Panc1 (cell line): ENCODE results near the gene TALDO1. TPM values are rescaled to one million over a fixed set of nuclear protein-coding genes. Genes with fewer than 3 reads are reported as not detected.

Source experiments
- ATAC-seq: fragments of 200-7000 bp; cut with Tn5 transposase; 2 replicates; pipeline ENCODE4 v1.9.1; 2020; ENCODE audit warnings: mild to moderate bottlenecking, moderate library complexity
- BruUV-seq: library from RNA; stranded (reverse); fragments of 400-500 nt; replicated peaks from 2 replicates; lab custom pipeline; 2021; lab: Mats Ljungman, UMichigan
- CTCF ChIA-PET: fragments of 300-600 bp; sonication (Branson Sonifier 250); formaldehyde crosslinking; loops from one replicate; lab custom pipeline; 2022; ENCODE audit warnings: antibody characterized with exemption; lab: Charles Lee
- POLR2A ChIA-PET: fragments of 300-600 bp; sonication (Branson Sonifier 250); formaldehyde crosslinking; loops from one replicate; lab custom pipeline; 2022; ENCODE audit warnings: antibody characterized with exemption; lab: Charles Lee
- DNase-seq: peaks from one replicate; pipeline ENCODE4 v3.0.0-alpha.2; 2010; ENCODE audit warnings: low read depth, low spot score
- H3K27ac ChIP-seq: 2 replicates; pipeline ENCODE4 v1.5.1; 2011; ENCODE audit warnings: mild to moderate bottlenecking, low read length, inconsistent platforms
- H3K27me3 ChIP-seq: fragments of 200-500 bp; sonication (Bioruptor generic); 2 replicates; pipeline ENCODE4 v1.6.0; 2014; ENCODE audit warnings: low read length, inconsistent platforms; ENCODE audit not compliant: control insufficient read depth, insufficient read depth
- H3K36me3 ChIP-seq: fragments of 200-500 bp; sonication (Bioruptor generic); 2 replicates; pipeline ENCODE4 v1.5.1; 2014; ENCODE audit warnings: inconsistent platforms, mild to moderate bottlenecking, low read length, moderate library complexity; ENCODE audit not compliant: control insufficient read depth, insufficient read depth
- H3K4me1 ChIP-seq: 2 replicates; pipeline ENCODE4 v1.5.1; 2011; ENCODE audit warnings: inconsistent platforms, mild to moderate bottlenecking, low read length, moderate library complexity; ENCODE audit not compliant: control insufficient read depth, insufficient read depth
- H3K4me3 ChIP-seq, 2 experiments: 2 replicates each; pipeline ENCODE4 v1.5.1; 2011 to 2012; ENCODE audit warnings: low read depth in 2 of 2, low read length in 2 of 2, mild to moderate bottlenecking in 2 of 2, inconsistent platforms in 1 of 2, moderate library complexity in 1 of 2
- H3K9me3 ChIP-seq: fragments of 200-500 bp; sonication (Bioruptor generic); 2 replicates; pipeline ENCODE4 v1.5.1; 2014; ENCODE audit warnings: low read depth, mild to moderate bottlenecking, inconsistent platforms, low read length, moderate library complexity; ENCODE audit not compliant: control insufficient read depth, insufficient read depth
- POLR2AphosphoS5 ChIP-seq: IDR thresholded peaks from 2 replicates; pipeline ENCODE4 v1.6.1; 2012; ENCODE audit warnings: mild to moderate bottlenecking, low read depth, low read length, moderate library complexity
- SIN3A ChIP-seq: IDR thresholded peaks from 2 replicates; pipeline ENCODE4 v1.6.1; 2012; ENCODE audit warnings: low read depth, mild to moderate bottlenecking, low read length, moderate library complexity, borderline replicate concordance; ENCODE audit not compliant: insufficient read depth
- TCF7L2 ChIP-seq: IDR thresholded peaks from 2 replicates; pipeline ENCODE4 v1.6.1; 2011; ENCODE audit warnings: mild to moderate bottlenecking, low read depth, low read length, inconsistent platforms
- in situ Hi-C: cut with HindIII; loops from 2 replicates; pipeline ENCODE4 v1.10.0; 2016; ENCODE audit warnings: low sequenced_read_pairs, low pct_unique_long_range_greater_than_20kb
- intact Hi-C: fragments of 100-400 bp; cut with micrococcal nuclease; formaldehyde crosslinking; loops from one replicate; pipeline ENCODE4 v1.10.0; 2022; ENCODE audit not compliant: unreplicated experiment
- total RNA-seq: library from RNA; stranded (reverse); gene quantifications from one replicate; pipeline ENCODE4 v1.2.1, GENCODE V29; 2021; ENCODE audit not compliant: unreplicated experiment
- TF ChIP-seq, protein P1 (sequence below), 2 experiments: IDR thresholded peaks; 2 replicates each; pipeline ENCODE4 v1.6.1; 2011 to 2012; ENCODE audit warnings: low read depth in 2 of 2, control low read depth in 1 of 2, low read length in 1 of 2, mild to moderate bottlenecking in 1 of 2, moderate library complexity in 1 of 2; ENCODE audit not compliant: insufficient read depth in 1 of 2
- TF ChIP-seq, protein P2 (sequence below): fragments of 450-650 bp; IDR thresholded peaks from 2 replicates; pipeline ENCODE4 v1.5.1; 2017; ENCODE audit warnings: mild to moderate bottlenecking

TALDO1 gene
- total RNA-seq, 1 experiment from 2014 or later, result 257 TPM

DNA sequence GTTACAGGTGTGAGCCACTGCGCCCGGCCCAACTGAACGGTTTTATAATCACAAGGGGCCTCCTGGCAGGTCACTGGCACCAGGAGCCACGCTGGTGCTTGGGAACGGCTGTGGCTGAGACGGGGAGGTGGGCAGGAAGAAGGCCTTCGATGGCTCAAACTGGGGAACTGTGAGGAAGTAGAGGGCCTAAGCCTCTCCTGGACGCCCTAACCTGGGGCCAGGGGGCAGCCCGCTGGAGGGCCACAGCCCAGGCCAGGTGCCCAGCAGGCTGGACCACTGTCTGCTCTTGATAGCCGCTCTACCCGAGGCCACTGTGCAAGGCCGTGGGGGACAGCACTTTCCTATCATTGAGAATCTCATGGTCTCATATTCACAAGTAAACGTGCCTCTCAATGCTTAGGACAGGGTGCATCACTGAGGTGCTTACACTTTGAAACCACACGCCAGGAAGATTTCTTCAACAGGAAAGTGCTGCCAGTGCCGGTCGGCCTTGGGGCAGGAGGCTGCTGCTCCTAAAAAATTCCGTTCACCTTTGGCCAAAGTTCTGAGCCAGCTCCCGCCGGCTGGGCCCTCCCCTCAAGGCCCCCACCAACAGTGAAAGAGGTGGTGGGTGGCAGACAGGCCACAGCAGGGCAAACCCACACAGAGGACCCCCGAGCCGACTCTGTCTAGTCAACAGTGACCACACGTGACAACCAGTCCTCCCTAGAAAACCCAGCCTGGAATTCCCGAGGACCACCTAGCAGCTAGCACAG, 22.8 kb downstream of the TALDO1 start:
- BruUV-seq, result TSS peak; percentile 57
- CTCF ChIA-PET, result no interaction called here

DNA sequence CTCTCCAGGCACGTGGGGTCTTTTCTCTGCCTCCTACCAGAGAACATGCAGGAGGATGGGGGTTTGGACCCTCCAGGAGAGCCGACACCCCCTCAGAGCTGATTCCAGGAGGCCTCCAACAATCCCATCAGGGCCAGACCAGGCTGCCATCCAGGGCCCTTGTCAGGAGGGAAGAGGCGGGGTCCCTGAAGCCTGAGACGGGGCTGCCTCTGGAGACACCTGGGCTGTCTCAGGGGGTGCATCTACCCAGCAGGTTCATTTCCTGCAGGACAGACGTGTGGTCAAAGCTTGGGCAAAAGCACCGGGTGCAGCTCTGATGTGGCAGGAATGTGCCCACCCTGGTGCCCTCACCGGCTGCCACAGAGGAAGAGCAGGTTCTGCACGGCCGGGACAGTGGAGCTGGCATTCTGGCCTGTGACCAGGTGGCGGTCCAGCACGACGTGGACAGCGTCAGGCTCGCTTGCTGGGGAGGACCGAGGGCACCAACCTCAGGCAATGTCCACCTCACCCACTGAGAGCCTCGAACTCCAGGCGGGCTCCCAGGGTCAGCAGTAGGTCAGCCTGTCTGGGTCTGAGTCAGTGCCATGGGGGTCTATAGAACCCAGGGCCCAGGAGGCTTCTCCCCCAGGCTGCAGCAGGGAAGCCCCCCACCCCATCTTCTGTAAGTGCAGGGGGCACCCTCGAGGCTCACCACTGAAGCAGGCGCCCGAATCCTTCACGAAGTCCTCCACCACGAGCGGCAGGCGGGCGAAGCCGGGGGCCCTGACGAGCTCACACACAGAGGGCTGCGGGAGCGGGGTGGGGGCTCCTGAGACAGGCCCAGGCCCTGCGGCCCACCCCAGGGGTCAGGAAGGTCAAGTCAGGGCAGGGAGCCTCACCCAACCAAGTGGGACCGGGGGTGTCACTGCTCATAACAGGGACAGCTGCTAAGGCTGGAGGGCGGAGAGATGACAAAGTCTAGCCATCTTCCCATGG, 23.7 kb downstream of the TALDO1 start:
- in situ Hi-C loops, result no loop called here
- ChIA-PET POLR2A (no interaction called here), CTCF (no interaction called here)
- DNase-seq, result no peak
- ATAC-seq, result no peak
- intact Hi-C loops, result no loop called here
- TF ChIP-seq SIN3A (no peak), POLR2AphosphoS5 (no peak), TCF7L2 (no peak)
- TF ChIP-seq, protein P1, sequence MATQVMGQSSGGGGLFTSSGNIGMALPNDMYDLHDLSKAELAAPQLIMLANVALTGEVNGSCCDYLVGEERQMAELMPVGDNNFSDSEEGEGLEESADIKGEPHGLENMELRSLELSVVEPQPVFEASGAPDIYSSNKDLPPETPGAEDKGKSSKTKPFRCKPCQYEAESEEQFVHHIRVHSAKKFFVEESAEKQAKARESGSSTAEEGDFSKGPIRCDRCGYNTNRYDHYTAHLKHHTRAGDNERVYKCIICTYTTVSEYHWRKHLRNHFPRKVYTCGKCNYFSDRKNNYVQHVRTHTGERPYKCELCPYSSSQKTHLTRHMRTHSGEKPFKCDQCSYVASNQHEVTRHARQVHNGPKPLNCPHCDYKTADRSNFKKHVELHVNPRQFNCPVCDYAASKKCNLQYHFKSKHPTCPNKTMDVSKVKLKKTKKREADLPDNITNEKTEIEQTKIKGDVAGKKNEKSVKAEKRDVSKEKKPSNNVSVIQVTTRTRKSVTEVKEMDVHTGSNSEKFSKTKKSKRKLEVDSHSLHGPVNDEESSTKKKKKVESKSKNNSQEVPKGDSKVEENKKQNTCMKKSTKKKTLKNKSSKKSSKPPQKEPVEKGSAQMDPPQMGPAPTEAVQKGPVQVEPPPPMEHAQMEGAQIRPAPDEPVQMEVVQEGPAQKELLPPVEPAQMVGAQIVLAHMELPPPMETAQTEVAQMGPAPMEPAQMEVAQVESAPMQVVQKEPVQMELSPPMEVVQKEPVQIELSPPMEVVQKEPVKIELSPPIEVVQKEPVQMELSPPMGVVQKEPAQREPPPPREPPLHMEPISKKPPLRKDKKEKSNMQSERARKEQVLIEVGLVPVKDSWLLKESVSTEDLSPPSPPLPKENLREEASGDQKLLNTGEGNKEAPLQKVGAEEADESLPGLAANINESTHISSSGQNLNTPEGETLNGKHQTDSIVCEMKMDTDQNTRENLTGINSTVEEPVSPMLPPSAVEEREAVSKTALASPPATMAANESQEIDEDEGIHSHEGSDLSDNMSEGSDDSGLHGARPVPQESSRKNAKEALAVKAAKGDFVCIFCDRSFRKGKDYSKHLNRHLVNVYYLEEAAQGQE (IDR thresholded peaks at IDR 0.05; ENCODE audit: insufficient read depth in 1 of 2, low read depth in 2 of 2, low read length in 1 of 2), result no peak
- TF ChIP-seq, protein P2, sequence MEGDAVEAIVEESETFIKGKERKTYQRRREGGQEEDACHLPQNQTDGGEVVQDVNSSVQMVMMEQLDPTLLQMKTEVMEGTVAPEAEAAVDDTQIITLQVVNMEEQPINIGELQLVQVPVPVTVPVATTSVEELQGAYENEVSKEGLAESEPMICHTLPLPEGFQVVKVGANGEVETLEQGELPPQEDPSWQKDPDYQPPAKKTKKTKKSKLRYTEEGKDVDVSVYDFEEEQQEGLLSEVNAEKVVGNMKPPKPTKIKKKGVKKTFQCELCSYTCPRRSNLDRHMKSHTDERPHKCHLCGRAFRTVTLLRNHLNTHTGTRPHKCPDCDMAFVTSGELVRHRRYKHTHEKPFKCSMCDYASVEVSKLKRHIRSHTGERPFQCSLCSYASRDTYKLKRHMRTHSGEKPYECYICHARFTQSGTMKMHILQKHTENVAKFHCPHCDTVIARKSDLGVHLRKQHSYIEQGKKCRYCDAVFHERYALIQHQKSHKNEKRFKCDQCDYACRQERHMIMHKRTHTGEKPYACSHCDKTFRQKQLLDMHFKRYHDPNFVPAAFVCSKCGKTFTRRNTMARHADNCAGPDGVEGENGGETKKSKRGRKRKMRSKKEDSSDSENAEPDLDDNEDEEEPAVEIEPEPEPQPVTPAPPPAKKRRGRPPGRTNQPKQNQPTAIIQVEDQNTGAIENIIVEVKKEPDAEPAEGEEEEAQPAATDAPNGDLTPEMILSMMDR, result no peak
- H3K4me3 ChIP-seq, result no peak overlapping the region
- no TSS peak for BruUV-seq
- H3K9me3 ChIP-seq, result no peaks in the 10 kb centered on the region
- H3K4me1 ChIP-seq, result peaks cover 40% of the 10 kb centered on the region
- no peaks in the 10 kb centered on the region for H3K27me3 ChIP-seq
- peaks cover 6% of the 10 kb centered on the region; the same call in 1 of the 2 replicates for H3K36me3 ChIP-seq
- no peak overlapping the region for H3K27ac ChIP-seq

More for the DNA sequence above, 22.8 kb downstream of the TALDO1 start:
- ATAC-seq (no peak), DNase-seq (no peak)
- Histone ChIP-seq H3K4me3 (no peak overlapping the region), H3K27me3 (no peaks in the 10 kb centered on the region), H3K9me3 (no peaks in the 10 kb centered on the region), H3K4me1 (peaks cover 36% of the 10 kb centered on the region), H3K27ac (no peak overlapping the region), H3K36me3 (peaks cover 6% of the 10 kb centered on the region; the same call in 1 of the 2 replicates)
- TF ChIP-seq, protein P2, result no peak
- no peak for TF ChIP-seq TCF7L2
- TF ChIP-seq, protein P1 (IDR thresholded peaks at IDR 0.05; ENCODE audit: insufficient read depth in 1 of 2, low read depth in 2 of 2, low read length in 1 of 2), result no peak
- TF ChIP-seq POLR2AphosphoS5, result 0 out of 2 replicates have a peak, but pooled peaks have one; percentile 4
- no peak for TF ChIP-seq SIN3A
- POLR2A ChIA-PET, result no interaction called here
- intact Hi-C loops, result no loop called here
- in situ Hi-C loops, result no loop called here
